ENCODE measurements around the gene LDHB.

LDHB gene

DNA sequence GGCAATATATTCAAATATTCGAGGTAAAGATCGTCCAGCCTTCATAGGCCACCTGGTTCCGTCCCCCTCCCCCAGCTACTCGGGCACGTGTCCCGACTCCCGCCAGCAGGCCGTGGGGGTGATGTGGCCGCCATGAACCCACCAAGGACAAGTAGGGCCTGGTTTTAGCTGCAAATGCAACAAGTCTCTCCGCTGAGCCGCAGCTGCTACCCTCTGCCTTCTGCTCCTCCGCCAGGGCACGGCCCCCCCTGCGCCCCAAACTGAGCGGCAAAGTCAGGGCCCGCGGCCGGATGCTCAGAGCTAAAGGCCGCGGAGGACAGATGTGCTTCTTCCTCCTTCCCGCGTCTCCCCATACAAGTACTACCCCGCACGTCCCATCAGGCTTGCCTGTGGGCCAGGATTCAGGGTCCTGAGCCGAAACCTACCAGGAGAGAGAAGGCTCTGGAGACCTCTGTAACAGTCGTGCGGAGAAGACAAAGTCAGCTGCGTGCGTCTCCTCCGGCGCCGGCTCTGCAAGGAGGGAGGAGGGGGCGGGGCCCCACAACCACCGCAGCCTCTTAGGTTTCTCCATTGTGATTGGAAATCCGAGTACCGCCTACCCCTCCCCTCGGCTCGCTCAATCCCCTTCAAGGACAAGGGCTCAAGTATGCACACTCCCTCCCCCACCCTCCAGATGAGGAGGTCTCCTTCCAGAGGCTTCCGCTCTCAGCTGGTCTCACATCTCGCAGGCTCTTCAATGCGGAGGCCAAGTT lies at the start of gene LDHB:
TSS of gene LDHB (minus strand) at position 517 of the 752 bp plus-strand sequence. CDS start 3,171 bp downstream, outside the sequence.
- TF ChIP-seq, protein P1, sequence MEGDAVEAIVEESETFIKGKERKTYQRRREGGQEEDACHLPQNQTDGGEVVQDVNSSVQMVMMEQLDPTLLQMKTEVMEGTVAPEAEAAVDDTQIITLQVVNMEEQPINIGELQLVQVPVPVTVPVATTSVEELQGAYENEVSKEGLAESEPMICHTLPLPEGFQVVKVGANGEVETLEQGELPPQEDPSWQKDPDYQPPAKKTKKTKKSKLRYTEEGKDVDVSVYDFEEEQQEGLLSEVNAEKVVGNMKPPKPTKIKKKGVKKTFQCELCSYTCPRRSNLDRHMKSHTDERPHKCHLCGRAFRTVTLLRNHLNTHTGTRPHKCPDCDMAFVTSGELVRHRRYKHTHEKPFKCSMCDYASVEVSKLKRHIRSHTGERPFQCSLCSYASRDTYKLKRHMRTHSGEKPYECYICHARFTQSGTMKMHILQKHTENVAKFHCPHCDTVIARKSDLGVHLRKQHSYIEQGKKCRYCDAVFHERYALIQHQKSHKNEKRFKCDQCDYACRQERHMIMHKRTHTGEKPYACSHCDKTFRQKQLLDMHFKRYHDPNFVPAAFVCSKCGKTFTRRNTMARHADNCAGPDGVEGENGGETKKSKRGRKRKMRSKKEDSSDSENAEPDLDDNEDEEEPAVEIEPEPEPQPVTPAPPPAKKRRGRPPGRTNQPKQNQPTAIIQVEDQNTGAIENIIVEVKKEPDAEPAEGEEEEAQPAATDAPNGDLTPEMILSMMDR (conservative IDR thresholded peaks at IDR 0.05; ENCODE audit: low read length) = no peak
- DNase-seq (ENCODE audit: low read depth) = peak; percentile 94
- H3K4me3 ChIP-seq (ENCODE audit: low read length) = peak within 1 kb of the TSS; percentile 93

DNA sequence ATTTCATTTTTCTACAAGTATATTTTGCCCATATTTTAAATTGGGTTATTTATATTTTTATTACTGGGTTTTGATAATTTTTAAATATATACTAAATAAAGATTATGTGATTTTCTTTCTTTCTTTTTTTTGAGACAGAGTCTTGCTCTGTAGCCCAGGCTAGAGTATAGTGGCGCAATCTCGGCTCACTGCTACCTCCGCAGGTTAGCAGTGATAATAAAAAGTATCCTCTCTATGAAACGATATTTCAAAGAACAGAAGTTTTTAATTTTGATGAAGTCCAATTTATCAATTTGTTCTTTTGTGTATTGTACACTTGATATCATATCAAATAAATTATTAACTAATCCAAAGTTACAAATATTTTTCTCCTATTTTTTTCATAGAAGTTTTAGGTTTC lies 47.2 kb upstream of the LDHB start:
- no peak overlapping the region for H3K4me3 ChIP-seq (ENCODE audit: low read length)
- no peak for DNase-seq (ENCODE audit: low read depth)
- TF ChIP-seq, protein P1 (conservative IDR thresholded peaks at IDR 0.05; ENCODE audit: low read length) = no peak

DNA sequence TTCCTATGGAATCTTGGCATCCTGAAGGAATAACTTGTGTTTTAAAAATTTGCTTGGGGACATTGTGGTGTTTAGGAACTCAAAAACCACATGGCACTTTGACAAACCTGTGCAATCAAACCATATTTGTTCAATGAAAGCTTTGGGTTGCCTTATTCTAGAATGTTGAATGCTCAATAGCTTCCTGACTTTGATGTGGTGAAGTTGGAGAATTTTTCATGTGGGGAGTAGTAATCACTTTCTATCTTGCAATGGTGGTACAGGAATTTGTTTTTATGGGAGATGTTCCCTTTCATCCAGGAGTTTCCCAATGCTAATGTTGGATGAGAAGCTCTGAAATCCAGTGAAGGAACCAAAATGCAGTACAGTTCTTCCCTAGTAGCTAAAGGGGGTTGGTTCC lies 42.2 kb upstream of the LDHB start:
- TF ChIP-seq, protein P1 (conservative IDR thresholded peaks at IDR 0.05; ENCODE audit: low read length) = no peak
- no peak overlapping the region for H3K4me3 ChIP-seq (ENCODE audit: low read length)
- DNase-seq (ENCODE audit: low read depth) = peak; percentile 10

DNA sequence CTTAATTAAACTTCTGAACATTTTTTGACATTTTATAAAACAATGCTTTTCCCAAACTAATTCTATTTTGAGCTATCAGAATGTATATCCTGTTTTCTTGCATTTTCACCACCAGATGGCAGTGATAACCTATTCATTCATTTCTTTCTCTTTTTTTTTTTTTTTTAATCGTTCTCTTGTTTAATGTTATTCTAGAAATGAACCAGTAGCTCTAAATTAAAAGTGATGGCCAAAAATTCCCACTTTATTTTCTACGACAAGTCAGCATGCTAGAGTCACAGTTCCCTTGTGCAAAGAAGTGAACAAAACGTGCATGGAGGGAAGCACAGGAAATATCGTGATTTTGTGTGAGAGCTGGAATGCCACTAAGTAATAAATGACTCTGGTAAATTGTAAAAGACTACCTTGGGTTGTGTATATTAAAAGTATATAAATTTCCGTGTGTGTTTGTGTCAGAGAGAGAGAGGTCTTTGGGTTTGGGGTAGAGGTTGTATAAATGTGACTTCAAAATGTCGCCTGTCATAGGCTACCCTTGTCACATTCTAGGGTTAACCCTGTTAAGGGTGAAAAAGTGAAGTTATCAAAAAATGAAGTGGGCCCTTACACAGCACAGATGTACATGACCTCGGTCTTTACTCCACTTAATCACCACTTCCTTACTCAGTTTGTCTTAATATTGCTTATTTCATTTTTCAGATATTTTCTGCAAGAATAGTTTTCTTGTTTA lies 40.4 kb upstream of the LDHB start:
- TF ChIP-seq, protein P1 (conservative IDR thresholded peaks at IDR 0.05; ENCODE audit: low read length) = peak; percentile 64
- H3K4me3 ChIP-seq (ENCODE audit: low read length) = no peak overlapping the region
- DNase-seq (ENCODE audit: low read depth) = peak; percentile 38

DNA sequence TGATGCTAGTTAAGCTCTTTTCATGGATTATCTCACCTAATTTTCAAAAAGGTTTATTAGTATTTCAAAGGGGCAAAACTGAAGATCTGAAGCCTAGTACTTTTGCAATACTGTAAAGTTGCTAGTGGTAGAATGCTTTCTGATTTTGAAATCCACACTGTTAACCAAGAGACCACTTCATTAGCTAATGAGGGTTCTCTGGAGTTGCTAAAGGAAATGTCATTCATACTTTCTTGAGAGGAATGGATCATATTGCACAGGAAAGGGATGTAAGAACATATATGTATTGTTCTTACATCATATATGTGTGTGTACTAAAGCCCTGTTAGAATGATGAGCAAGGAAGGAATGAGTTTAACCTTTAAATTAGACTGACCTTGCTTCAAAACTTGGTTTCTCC lies 39.0 kb upstream of the LDHB start:
- TF ChIP-seq, protein P1 (conservative IDR thresholded peaks at IDR 0.05; ENCODE audit: low read length) = no peak
- peak; percentile 23 for DNase-seq (ENCODE audit: low read depth)
- no peak overlapping the region for H3K4me3 ChIP-seq (ENCODE audit: low read length)

DNA sequence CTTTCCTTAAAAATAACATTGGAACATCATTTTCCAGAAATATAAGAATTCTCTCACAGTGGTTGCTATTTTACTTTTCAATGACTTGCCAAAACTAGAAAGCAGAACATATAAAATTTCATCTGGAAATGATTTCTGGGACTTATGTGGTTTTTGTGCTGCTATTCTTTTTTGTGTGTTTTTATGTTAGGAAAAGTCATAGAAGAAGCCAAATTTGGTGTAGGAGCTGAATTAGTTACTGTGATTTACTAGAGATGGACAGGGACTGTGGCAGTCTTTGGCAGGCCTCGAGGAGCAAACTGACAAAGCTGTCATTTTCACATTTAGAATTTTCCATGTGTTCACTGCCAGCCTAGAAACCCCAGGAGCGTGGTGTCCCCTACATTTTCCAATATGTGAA lies 38.3 kb upstream of the LDHB start:
- TF ChIP-seq, protein P1 (conservative IDR thresholded peaks at IDR 0.05; ENCODE audit: low read length) = no peak
- peak; percentile 39 for DNase-seq (ENCODE audit: low read depth)
- H3K4me3 ChIP-seq (ENCODE audit: low read length) = no peak overlapping the region

DNA sequence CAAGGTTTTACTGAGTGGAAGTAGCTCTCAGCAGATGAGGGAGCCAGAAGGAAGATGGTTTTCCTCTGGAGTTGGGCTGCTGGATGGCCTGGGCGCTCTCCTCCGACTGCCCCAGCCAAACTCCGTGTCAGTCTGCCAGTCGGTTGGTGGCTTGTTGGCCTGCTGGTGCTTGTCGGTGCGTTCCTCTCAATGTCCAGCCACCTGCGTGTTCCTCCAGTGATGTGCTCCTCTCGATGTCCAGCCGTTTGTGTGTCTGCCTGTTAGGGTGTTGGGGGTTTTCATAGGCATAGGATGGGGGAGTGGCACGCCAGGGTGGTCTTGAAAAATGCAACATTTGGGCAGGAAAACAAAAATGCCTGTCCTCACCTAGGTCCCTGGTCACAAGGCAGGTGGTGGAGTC lies 37.0 kb upstream of the LDHB start:
- H3K4me3 ChIP-seq (ENCODE audit: low read length) = no peak overlapping the region
- no peak for DNase-seq (ENCODE audit: low read depth)
- TF ChIP-seq, protein P1 (conservative IDR thresholded peaks at IDR 0.05; ENCODE audit: low read length) = no peak
